Astrocyte (in vitro differentiated cells and primary cell): ENCODE results near the gene MFF. TPM values are rescaled to one million over a fixed set of nuclear protein-coding genes. Genes with fewer than 3 reads are reported as not detected.

Experiments used
- DNase-seq: peaks from one replicate; pipeline ENCODE4 v3.0.0-alpha.2; 2010; ENCODE audit warnings: low read depth
- FAIRE-seq: peaks from 2 replicates; lab custom pipeline; 2011; peaks lifted over from hg19 to GRCh38; lab: Jason Lieb, UNC
- H2AFZ ChIP-seq: 2 replicates; pipeline ENCODE4 v1.6.0; 2012; ENCODE audit warnings: low read depth, low read length, inconsistent platforms
- H3K27ac ChIP-seq: 2 replicates; pipeline ENCODE4 v1.5.1; 2011; ENCODE audit warnings: low read depth, low read length, inconsistent platforms
- H3K27me3 ChIP-seq: 2 replicates; pipeline ENCODE4 v1.6.0; 2011; ENCODE audit warnings: low read length, inconsistent platforms; ENCODE audit not compliant: insufficient read depth
- H3K36me3 ChIP-seq: 2 replicates; pipeline ENCODE4 v1.5.1; 2011; ENCODE audit warnings: low read length, inconsistent platforms; ENCODE audit not compliant: insufficient read depth
- H3K4me1 ChIP-seq: 2 replicates; pipeline ENCODE4 v1.5.1; 2011; ENCODE audit warnings: low read length, inconsistent platforms; ENCODE audit not compliant: insufficient read depth
- H3K4me2 ChIP-seq: 2 replicates; pipeline ENCODE4 v1.6.0; 2012; ENCODE audit warnings: low read length, inconsistent platforms
- H3K4me3 ChIP-seq: 2 replicates; pipeline ENCODE4 v1.5.1; 2011; ENCODE audit warnings: low read depth, mild to moderate bottlenecking, low read length, inconsistent platforms; ENCODE audit not compliant: insufficient read depth
- H3K79me2 ChIP-seq: 2 replicates; pipeline ENCODE4 v1.6.0; 2012; ENCODE audit warnings: mild to moderate bottlenecking, low read length, inconsistent platforms; ENCODE audit not compliant: insufficient read depth
- H3K9ac ChIP-seq: 2 replicates; pipeline ENCODE4 v1.6.0; 2012; ENCODE audit warnings: mild to moderate bottlenecking, low read length, inconsistent platforms
- H3K9me3 ChIP-seq: 2 replicates; pipeline ENCODE4 v1.5.1; 2012; ENCODE audit warnings: low read depth, mild to moderate bottlenecking, low read length, inconsistent platforms; ENCODE audit not compliant: insufficient read depth
- H4K20me1 ChIP-seq: 2 replicates; pipeline ENCODE4 v1.6.0; 2012; ENCODE audit warnings: low read length, inconsistent platforms; ENCODE audit not compliant: insufficient read depth
- H3K27ac Mint-ChIP-seq: one replicate; pipeline ENCODE4 v1.8.0; 2021; ENCODE audit warnings: mild to moderate bottlenecking, mixed read lengths; ENCODE audit not compliant: unreplicated experiment
- H3K27me3 Mint-ChIP-seq: one replicate; pipeline ENCODE4 v1.8.0; 2021; ENCODE audit warnings: low read depth, mixed read lengths; ENCODE audit not compliant: unreplicated experiment
- H3K36me3 Mint-ChIP-seq: one replicate; pipeline ENCODE4 v1.8.0; 2021; ENCODE audit warnings: low read depth, mixed read lengths; ENCODE audit not compliant: unreplicated experiment
- H3K4me1 Mint-ChIP-seq: one replicate; pipeline ENCODE4 v1.8.0; 2021; ENCODE audit warnings: low read depth, mixed read lengths; ENCODE audit not compliant: unreplicated experiment
- H3K4me3 Mint-ChIP-seq: one replicate; pipeline ENCODE4 v1.8.0; 2021; ENCODE audit warnings: mild to moderate bottlenecking, moderate library complexity, mixed read lengths; ENCODE audit not compliant: unreplicated experiment
- H3K9me3 Mint-ChIP-seq: one replicate; pipeline ENCODE4 v1.8.0; 2021; ENCODE audit warnings: mild to moderate bottlenecking, mixed read lengths; ENCODE audit not compliant: unreplicated experiment
- EZH2 ChIP-seq: IDR thresholded peaks from 2 replicates; pipeline ENCODE4 v1.6.1; 2012; ENCODE audit warnings: mild to moderate bottlenecking, low read length, inconsistent platforms; ENCODE audit not compliant: insufficient read depth
- total RNA-seq: library from RNA; stranded (reverse); gene quantifications from 2 replicates; pipeline ENCODE4 v1.2.1, GENCODE V29; 2021
- TF ChIP-seq, protein P1 (sequence below): IDR thresholded peaks from 2 replicates; pipeline ENCODE4 v1.5.1; 2011; ENCODE audit warnings: low read depth, mild to moderate bottlenecking, inconsistent platforms, low read length, moderate library complexity; ENCODE audit not compliant: insufficient read depth

MFF gene
- total RNA-seq, 1 donor from 2014 or later, result 51.6 TPM

- Histone ChIP-seq H4K20me1 (no peaks in the 10 kb centered on the region), H3K4me1 (no peaks in the 10 kb centered on the region), H3K4me2 (no peak overlapping the region), H3K9me3 (no peaks in the 10 kb centered on the region), H3K27me3 (no peaks in the 10 kb centered on the region), H2AFZ (no peak overlapping the region), H3K9ac (no peak overlapping the region), H3K27ac (no peak overlapping the region), H3K79me2 (no peaks in the 10 kb centered on the region), H3K4me3 (no peak overlapping the region), H3K36me3 (no peaks in the 10 kb centered on the region)
- Mint-ChIP-seq H3K27ac (no peak overlapping the region), H3K9me3 (no peaks in the 10 kb centered on the region), H3K4me1 (peaks cover 3% of the 10 kb centered on the region), H3K27me3 (no peaks in the 10 kb centered on the region), H3K4me3 (no peak overlapping the region), H3K36me3 (no peaks in the 10 kb centered on the region)
- DNase-seq (no peak), FAIRE-seq (no peak)
- TF ChIP-seq, protein P1, sequence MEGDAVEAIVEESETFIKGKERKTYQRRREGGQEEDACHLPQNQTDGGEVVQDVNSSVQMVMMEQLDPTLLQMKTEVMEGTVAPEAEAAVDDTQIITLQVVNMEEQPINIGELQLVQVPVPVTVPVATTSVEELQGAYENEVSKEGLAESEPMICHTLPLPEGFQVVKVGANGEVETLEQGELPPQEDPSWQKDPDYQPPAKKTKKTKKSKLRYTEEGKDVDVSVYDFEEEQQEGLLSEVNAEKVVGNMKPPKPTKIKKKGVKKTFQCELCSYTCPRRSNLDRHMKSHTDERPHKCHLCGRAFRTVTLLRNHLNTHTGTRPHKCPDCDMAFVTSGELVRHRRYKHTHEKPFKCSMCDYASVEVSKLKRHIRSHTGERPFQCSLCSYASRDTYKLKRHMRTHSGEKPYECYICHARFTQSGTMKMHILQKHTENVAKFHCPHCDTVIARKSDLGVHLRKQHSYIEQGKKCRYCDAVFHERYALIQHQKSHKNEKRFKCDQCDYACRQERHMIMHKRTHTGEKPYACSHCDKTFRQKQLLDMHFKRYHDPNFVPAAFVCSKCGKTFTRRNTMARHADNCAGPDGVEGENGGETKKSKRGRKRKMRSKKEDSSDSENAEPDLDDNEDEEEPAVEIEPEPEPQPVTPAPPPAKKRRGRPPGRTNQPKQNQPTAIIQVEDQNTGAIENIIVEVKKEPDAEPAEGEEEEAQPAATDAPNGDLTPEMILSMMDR, result no peak
- no peak for TF ChIP-seq EZH2
Measured at GRCh38 chr2:227311861-227312506, 13.1 kb upstream of the MFF start.

DNA sequence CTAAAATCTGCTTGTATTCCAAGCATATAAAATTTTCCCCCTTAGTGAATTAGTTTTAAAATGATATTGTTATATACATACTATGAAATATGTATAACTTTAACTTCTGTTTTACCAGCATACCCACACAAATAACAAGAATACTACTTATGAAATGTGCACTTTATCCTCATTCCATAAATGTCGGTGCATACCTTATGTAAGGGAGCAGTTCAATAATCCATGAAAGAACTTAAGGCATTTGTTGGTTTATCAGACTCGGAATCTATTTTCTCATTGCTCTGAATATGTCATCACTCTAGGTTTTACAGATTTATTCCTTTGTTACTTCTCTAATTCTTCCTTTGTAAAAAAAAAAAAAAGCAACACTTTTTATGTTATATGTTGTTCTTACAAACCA lies 12.5 kb upstream of the MFF start:
- no peaks in the 10 kb centered on the region for H4K20me1 ChIP-seq
- H3K27me3 ChIP-seq, result no peaks in the 10 kb centered on the region
- no peak overlapping the region for H2AFZ ChIP-seq
- no peaks in the 10 kb centered on the region for H3K27me3 Mint-ChIP-seq
- H3K27ac ChIP-seq, result no peak overlapping the region
- no peak overlapping the region for H3K27ac Mint-ChIP-seq
- H3K9me3 ChIP-seq, result no peaks in the 10 kb centered on the region
- no peak for FAIRE-seq
- H3K4me1 Mint-ChIP-seq, result peaks cover 3% of the 10 kb centered on the region
- no peak overlapping the region for H3K4me3 Mint-ChIP-seq
- no peaks in the 10 kb centered on the region for H3K36me3 ChIP-seq
- no peak overlapping the region for H3K9ac ChIP-seq
- no peaks in the 10 kb centered on the region for H3K79me2 ChIP-seq
- TF ChIP-seq, protein P1, result no peak
- no peak for TF ChIP-seq EZH2
- no peak overlapping the region for H3K4me2 ChIP-seq
- no peaks in the 10 kb centered on the region for H3K36me3 Mint-ChIP-seq
- H3K4me3 ChIP-seq, result no peak overlapping the region
- no peaks in the 10 kb centered on the region for H3K4me1 ChIP-seq
- no peak for DNase-seq
- no peaks in the 10 kb centered on the region for H3K9me3 Mint-ChIP-seq

DNA sequence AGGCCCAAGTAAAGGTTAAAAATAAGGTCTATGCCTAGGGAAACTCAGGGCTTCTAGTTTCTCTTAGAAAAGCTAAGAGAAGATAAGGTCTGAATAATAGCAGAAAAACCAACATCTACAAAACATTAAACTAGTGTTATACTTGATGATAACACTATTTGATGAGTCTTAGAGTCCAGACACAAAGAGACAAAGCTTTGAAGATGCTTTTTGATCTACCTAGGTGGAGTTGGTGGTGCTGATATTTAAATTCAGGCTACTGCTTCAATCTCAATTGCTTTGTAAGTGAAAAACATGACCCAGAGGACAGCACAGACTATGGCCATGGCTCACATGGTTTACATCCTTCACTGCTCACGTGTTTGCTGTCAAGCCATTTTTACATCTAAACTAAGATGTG lies 11.7 kb upstream of the MFF start:
- no peaks in the 10 kb centered on the region for H3K9me3 Mint-ChIP-seq

More for the DNA sequence above, 11.7 kb upstream of the MFF start:
- no peak overlapping the region for H3K9ac ChIP-seq
- no peaks in the 10 kb centered on the region for H3K4me1 ChIP-seq
- H3K4me2 ChIP-seq, result no peak overlapping the region
- no peaks in the 10 kb centered on the region for H3K36me3 ChIP-seq
- H3K27ac ChIP-seq, result no peak overlapping the region
- H3K9me3 ChIP-seq, result no peaks in the 10 kb centered on the region
- H2AFZ ChIP-seq, result no peak overlapping the region
- H3K36me3 Mint-ChIP-seq, result no peaks in the 10 kb centered on the region
- TF ChIP-seq, protein P1, result no peak
- TF ChIP-seq EZH2, result no peak
- peaks cover 3% of the 10 kb centered on the region for H3K4me1 Mint-ChIP-seq
- H3K79me2 ChIP-seq, result no peaks in the 10 kb centered on the region
- no peaks in the 10 kb centered on the region for H3K27me3 ChIP-seq
- DNase-seq (no peak), FAIRE-seq (no peak)
- H3K4me3 ChIP-seq, result no peak overlapping the region
- no peaks in the 10 kb centered on the region for H4K20me1 ChIP-seq
- no peaks in the 10 kb centered on the region for H3K27me3 Mint-ChIP-seq
- H3K27ac Mint-ChIP-seq, result no peak overlapping the region
- H3K4me3 Mint-ChIP-seq, result no peak overlapping the region
